GM18502 (cell line): ENCODE results near the gene CUBN.
"Not testable (repeated sequence)": the region's sequence is repeated elsewhere in the genome, so short reads cannot be mapped to it uniquely, and the experiment has no call there.

ENCODE experiments used
- ATAC-seq: cut with Tn5 transposase; IDR thresholded peaks from one replicate; pipeline ENCODE4 v1.9.1; 2021; ENCODE audit warnings: mild to moderate bottlenecking; ENCODE audit not compliant: unreplicated experiment, poor library complexity

Gene CUBN

DNA sequence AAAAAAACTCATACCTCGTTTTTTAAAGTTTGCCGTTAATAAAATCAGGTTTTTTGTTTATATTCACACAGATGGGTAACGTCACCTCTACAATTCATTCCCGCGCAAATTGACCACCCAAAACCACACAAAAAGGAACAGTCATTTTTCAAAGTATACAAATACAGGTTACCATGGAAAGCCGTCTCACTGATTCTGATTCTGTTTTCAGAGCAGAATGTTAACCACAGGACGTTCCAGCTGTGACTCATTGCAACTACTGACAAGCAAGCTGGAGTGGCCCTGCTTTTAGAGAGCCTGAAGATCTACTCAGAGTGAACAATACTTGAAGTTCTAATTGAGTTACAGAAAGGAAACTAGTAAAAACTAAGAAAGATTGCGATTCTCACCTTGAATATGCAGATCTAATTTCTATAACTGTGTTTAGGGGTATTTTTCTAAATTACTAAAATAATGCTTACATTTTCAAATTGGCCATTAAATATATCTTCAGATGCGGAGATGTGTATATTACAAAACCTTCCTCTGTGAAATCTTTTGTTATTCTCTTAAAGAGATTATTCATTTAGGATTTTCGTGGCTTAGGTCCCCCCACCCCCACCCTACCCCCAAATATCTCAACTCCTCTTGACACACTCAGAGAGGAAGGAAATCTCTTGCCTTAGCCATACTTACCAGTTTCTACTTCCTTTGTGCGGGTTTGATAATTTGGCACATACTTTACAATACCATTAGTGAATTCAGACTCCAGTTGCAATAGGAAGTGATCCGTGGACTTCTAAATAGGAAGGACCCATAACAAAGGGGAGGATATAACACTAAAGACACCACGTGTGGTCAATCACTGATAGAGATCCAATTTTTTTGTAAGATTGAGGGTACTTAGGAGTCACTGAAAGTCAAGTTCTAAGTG is 106.0 kb downstream of the CUBN start:
- ATAC-seq, result peak; percentile 95

- no peak for ATAC-seq
These were observed 106.7 kb downstream of the CUBN start for GRCh38 chr10:17022896-17023295.

- ATAC-seq, result no peak
These were observed 107.2 kb downstream of the CUBN start for GRCh38 chr10:17022466-17022825.

GRCh38 chr10:17021656-17022465 is 107.8 kb downstream of the CUBN start:
- ATAC-seq, result no peak

DNA sequence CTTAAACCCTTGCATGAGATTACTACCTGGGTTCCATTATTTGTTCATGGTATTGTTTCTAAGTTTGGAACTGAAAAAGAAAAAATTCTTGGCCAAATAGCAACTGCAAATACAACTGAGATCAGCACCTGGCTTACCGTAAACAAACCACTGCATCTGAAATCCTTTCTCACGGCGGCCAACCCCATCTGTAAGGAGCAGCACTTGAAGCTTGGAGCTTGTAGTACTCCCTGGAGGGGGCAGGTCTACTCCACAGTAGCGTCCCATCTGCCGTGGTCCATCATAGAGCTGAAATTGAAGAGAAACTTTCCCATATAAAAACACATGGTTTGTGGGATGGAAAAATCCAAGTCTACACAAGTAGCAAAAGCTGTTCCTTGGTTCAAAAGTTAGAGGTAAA is 109.9 kb downstream of the CUBN start:
- no peak for ATAC-seq

GRCh38 chr10:17013131-17013983 is 116.3 kb downstream of the CUBN start:
- ATAC-seq, result not testable (repeated sequence)

GRCh38 chr10:17012731-17013130 is 116.9 kb downstream of the CUBN start:
- ATAC-seq, result not testable (repeated sequence)

DNA sequence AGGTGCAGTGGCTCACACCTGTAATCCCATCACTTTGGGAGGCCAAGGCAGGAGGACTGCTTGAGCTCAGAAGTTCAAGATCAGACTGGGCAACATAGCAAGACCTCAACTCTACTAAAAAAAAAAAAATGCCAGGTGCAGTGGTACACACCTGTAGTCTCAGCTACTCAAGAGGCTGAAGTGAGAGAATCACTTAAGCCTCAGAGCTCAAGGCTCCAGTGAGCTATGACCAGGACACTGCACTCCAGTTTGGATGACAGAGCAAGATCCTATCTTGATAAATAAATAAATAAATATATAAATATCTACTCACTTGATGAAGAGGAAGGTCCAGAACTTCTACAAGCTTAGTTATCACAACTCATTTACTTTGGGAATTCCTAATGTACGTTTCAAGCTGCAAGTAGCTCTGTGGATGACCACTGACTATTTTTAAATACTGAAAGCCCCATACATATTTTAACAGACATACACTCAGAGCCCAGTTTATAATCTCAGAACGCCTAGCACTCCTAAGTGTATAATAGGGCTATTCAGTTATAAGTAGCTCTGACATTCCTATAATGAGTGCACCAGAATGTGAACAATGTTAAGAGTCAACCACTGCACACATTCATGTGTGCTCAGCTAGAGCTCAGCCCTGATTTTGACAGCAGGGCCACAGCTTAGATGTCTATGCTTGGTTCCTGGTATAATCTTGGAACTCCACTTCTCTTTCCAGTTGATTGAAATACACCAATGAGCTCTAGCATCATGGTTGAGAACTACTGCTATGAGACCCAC is 119.1 kb downstream of the CUBN start:
- no peak for ATAC-seq

- ATAC-seq, result no peak
These were observed 120.4 kb downstream of the CUBN start for GRCh38 chr10:17009212-17009700.

DNA sequence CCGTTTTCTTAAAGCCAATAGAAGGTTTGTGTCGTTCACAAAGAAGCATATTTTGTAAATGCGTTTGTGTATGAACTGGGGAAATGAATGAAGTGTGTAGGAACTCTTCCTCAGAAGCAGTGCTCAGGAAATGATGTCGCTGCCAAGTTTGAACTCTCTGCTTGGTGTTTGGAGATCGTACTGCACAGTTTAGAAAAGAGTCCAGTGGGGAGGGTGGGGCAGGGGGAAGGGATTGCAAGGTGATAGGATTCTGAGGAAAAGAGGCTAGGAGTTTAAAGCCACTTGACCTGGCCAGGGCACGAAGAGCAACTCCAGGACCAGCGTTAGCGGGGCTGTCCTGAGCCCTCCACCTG is 122.2 kb downstream of the CUBN start:
- ATAC-seq, result no peak

GRCh38 chr10:17006631-17007417 is 122.8 kb downstream of the CUBN start:
- no peak for ATAC-seq

DNA sequence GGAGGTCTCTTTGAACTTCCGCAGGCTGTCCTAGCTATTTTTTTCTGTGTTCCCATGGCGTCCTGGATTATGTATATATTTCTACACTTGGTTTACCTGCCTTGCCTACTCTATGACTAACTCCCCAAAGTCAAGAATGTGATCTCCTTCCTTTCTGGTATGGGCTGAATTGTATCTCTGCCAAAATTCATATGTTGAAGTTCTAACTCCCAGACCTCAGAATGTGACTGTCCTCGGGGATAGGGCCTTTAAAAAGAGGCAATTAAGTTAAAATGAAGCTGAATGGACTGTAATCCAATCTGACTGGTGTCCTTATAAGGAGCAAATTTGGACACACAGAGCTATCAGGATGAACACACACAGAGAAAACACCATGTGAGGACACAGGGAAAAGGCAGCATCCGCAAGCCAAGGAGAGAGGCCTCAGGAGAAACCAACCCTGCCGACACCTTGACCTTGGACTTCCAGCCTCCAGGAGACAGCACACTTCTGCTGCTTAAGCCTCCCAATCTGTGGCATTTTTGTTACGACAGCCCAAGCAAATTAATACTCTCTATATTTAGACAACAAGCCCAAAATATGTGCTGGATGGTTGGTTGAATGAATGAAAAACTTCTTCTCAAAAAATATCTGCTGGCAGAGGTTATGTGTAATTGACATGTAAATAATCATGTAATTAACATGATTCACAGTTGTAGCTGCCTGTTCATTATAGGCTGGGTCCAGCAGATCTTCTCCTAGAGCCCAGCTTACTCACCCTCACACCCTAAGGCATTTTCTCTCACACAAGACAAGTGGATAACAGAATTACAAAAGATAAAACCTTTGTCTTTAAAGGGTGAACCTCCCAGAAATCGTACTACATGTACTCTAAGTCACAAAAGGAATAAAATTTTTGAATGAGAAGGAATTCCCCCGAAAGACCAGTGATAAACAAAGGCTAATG is 123.7 kb downstream of the CUBN start:
- no peak for ATAC-seq

DNA sequence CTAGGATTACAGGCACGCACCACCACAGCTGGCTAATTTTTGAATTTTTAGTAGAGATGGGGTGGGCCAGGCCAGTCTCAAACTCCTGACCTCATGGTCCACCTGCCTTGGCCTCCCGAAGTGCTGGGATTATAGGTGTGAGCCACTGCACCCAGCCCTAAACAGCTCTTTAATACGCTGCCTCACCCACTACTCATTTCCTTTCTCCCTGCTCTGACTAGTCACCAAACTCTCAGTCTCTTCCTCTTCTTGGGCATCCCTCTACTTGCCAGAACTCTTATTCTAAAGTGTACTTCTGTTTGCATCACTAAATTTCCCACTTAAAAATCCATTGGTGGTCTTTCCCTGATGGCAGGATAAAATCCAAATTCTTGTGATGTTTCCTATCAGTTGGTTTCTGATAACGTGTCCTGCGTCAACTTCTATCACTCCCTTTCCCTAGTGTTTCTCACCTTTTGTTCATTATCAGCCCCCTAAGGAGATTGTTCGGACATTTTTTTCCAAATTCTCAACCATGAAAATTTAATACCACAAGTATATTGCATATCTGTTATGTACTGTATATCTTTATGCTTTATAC is 124.7 kb downstream of the CUBN start:
- ATAC-seq, result no peak

GRCh38 chr10:17003651-17004286 is 125.8 kb downstream of the CUBN start:
- ATAC-seq, result no peak

DNA sequence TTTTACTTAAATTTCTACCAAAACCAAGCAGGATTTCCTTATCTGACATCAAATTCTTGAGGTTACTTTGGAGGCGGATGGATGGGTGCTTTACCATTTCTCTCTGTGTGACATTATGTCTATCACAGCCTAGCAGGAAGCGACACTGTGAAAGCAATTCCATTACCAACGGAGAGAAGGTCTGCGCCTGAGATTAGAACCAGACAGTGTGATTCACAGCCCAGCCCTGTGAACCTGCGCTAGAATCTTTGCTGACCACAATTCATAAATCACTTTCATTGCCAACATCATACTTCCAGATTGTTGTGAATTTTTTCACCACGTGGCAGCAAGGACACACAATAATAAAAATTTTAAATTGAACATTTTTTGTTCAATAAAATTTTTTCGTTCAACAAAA is 126.5 kb downstream of the CUBN start:
- ATAC-seq, result peak; percentile 50

- ATAC-seq, result peak; percentile 63
These were observed 127.5 kb downstream of the CUBN start for GRCh38 chr10:17001961-17002749.
